Uterus (tissue), 4 donors: Measurements from ENCODE around the gene ZBTB20. TPM values are rescaled to one million over a fixed set of nuclear protein-coding genes. Genes with fewer than 3 reads are reported as not detected.

Source experiments
- DNase-seq, 2 donors: peaks; one replicate each; pipeline ENCODE4 v3.0.0-alpha.2; 2019 to 2020
- H3K27ac ChIP-seq, 2 donors: fragments of 200-600 bp; sonication (generic); 1 replicate in 1 of 2; 2 replicates in 1 of 2; pipeline ENCODE4 v1.5.1; 2016 to 2018
- H3K27me3 ChIP-seq, 2 donors: fragments of 200-600 bp; sonication (generic); one replicate each; pipeline ENCODE4 v1.5.1; 2018 to 2019; ENCODE audit warnings: control low read depth in 1 of 2
- H3K36me3 ChIP-seq, 2 donors: fragments of 200-600 bp; sonication (generic); one replicate each; pipeline ENCODE4 v1.5.1; 2019; ENCODE audit warnings: control low read depth in 1 of 2
- H3K4me1 ChIP-seq, 2 donors: fragments of 200-600 bp; sonication (generic); one replicate each; pipeline ENCODE4 v1.5.1; 2018 to 2019; ENCODE audit warnings: control low read depth in 1 of 2
- H3K4me3 ChIP-seq, 2 donors: fragments of 200-600 bp; sonication (generic); 1 replicate in 1 of 2; 2 replicates in 1 of 2; pipeline ENCODE4 v1.5.1; 2018 to 2019; ENCODE audit warnings: mild to moderate bottlenecking in 1 of 2
- H3K9me3 ChIP-seq, 2 donors: fragments of 200-600 bp; sonication (generic); one replicate each; pipeline ENCODE4 v1.5.1; 2019; ENCODE audit warnings: control low read depth in 1 of 2
- POLR2A ChIP-seq, 2 donors: fragments of 450-650 bp; IDR thresholded peaks; one replicate each; pipeline ENCODE4 v1.6.1; 2016; ENCODE audit warnings: antibody characterized with exemption in 2 of 2, mild to moderate bottlenecking in 1 of 2, moderate library complexity in 1 of 2
- intact Hi-C: fragments of 100-400 bp; cut with DNase I; formaldehyde crosslinking; loops from one replicate; pipeline ENCODE4 v1.15.1; 2023; ENCODE audit warnings: low total_unique reads
- total RNA-seq, 4 donors: library from RNA; depleted of rRNA in 3 of 4; stranded (reverse); fragments of >200 nt in 3 of 4; gene quantifications; one replicate each; pipeline versions ENCODE4 v1.1.0 to v1.2.4, GENCODE V29; 2014 to 2023
- TF ChIP-seq, protein P1 (sequence below), 4 experiments: fragments of 200-600 bp in 2 of 4; fragments of 450-650 bp in 2 of 4; sonication (generic) in 2 of 4; IDR thresholded peaks; one replicate each; pipeline ENCODE4 v1.5.1; 2016 to 2019; ENCODE audit warnings: antibody characterized with exemption in 4 of 4, mild to moderate bottlenecking in 2 of 4, moderate library complexity in 1 of 4
- donor health status: DM: yes; HTN: yes; CAD: no.

ZBTB20 gene
- total RNA-seq, 4 donors from 2014 or later: 35.6 to 157 (median 85.1) TPM

DNA sequence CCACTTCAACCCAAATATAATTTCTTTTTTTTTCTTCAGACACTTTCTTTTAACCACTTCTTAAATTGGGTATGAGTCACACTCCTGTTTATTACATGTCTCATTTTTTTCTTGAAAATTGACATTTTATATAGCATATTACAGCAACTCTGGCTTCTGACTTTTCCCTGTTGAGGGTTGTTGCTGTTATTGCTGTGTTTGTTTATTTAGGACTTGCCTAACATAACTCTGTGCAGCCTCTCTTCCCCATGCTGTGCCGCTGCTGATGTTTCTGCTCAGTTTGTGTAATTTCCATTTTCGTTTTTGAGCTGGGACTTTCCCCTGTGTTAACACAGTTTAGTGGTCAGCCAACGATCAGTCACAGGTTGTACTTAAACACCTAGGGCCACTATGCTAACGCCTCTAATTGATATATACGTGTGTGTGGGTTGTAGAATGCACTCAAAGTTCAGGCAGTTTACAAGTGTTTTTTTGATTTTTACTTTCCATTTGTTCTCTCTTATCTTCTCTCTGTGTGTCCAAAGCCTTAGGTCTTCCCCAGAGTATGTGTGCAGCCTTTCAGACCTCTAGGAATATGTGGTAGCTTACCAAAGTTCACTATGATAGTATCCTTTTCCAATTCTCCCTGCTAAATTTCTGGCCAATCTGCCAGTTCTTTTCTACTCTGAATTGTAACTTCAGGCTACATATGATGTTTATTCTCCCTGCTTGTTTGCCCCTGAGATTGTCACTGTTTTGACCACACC, 337.2 kb downstream of the ZBTB20 start:
- no peak for DNase-seq
- H3K27me3 ChIP-seq: no peaks in the 10 kb centered on the region
- H3K9me3 ChIP-seq: no peaks in the 10 kb centered on the region
- no peak overlapping the region for H3K4me3 ChIP-seq
- H3K27ac ChIP-seq: no peak overlapping the region
- no peaks in the 10 kb centered on the region for H3K4me1 ChIP-seq
- intact Hi-C loops: no loop called here
- no peak for TF ChIP-seq POLR2A (IDR thresholded peaks at IDR 0.05)
- TF ChIP-seq, protein P1, sequence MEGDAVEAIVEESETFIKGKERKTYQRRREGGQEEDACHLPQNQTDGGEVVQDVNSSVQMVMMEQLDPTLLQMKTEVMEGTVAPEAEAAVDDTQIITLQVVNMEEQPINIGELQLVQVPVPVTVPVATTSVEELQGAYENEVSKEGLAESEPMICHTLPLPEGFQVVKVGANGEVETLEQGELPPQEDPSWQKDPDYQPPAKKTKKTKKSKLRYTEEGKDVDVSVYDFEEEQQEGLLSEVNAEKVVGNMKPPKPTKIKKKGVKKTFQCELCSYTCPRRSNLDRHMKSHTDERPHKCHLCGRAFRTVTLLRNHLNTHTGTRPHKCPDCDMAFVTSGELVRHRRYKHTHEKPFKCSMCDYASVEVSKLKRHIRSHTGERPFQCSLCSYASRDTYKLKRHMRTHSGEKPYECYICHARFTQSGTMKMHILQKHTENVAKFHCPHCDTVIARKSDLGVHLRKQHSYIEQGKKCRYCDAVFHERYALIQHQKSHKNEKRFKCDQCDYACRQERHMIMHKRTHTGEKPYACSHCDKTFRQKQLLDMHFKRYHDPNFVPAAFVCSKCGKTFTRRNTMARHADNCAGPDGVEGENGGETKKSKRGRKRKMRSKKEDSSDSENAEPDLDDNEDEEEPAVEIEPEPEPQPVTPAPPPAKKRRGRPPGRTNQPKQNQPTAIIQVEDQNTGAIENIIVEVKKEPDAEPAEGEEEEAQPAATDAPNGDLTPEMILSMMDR (IDR thresholded peaks at IDR 0.05): no peak
- H3K36me3 ChIP-seq: no peaks in the 10 kb centered on the region

DNA sequence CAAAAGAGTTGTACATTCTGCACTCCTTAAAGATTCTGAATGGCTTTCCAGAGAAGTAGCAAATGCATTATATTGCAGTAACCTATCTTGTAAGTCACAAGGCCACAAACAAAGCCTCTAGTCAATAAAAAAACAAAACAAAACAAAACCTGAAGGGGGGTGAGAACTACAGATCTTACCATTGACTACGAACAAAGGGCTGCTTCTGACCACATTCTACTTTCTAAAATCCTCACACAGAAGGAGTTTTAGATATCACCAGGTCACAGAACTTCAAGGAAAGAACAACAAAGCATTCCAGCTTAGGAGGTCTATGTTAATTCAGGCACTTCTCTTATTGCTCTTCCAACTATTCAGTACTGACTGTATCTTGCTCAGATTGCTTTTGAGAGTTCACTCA, 343.0 kb downstream of the ZBTB20 start:
- H3K4me1 ChIP-seq: no peaks in the 10 kb centered on the region
- DNase-seq: no peak
- H3K4me3 ChIP-seq: no peak overlapping the region
- H3K36me3 ChIP-seq: no peaks in the 10 kb centered on the region
- H3K9me3 ChIP-seq: no peaks in the 10 kb centered on the region
- no peaks in the 10 kb centered on the region for H3K27me3 ChIP-seq
- no peak for TF ChIP-seq POLR2A (IDR thresholded peaks at IDR 0.05)
- TF ChIP-seq, protein P1 (IDR thresholded peaks at IDR 0.05): no peak
- intact Hi-C loops: no loop called here
- H3K27ac ChIP-seq: no peak overlapping the region

DNA sequence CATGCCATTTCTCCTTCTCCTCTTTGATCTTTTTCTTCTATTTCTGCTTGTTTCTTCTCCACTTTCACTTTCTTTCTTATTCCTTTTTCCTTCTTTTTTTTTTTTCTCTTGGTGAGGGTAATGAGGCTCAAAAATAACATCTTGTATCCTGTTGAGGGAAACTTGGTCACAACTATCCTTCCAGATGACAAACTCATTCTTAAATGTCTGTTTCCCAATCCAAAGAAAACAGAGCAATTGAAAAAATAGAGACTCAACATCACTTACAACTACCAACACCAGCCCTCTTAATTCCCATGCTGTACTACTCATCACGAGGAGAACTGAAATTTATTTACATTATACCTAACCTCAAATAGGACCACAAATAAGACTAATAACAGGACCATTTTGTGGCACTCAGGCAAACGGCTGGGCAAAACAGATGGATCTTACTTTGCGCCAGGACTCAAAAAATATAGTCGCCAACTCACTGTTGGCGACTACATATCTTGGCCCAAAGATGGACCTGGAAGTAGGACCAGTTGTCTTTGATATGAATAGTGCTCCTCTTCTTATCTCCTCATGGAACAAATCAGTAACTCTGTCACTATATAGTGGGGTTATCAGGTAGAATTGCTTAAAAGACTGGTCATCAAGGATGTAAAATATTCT, 343.9 kb downstream of the ZBTB20 start:
- no peaks in the 10 kb centered on the region for H3K36me3 ChIP-seq
- TF ChIP-seq, protein P1 (IDR thresholded peaks at IDR 0.05): no peak
- no peak for TF ChIP-seq POLR2A (IDR thresholded peaks at IDR 0.05)
- H3K27ac ChIP-seq: no peak overlapping the region
- DNase-seq: no peak
- no peaks in the 10 kb centered on the region for H3K4me1 ChIP-seq
- no peak overlapping the region for H3K4me3 ChIP-seq
- intact Hi-C loops: no loop called here
- no peaks in the 10 kb centered on the region for H3K27me3 ChIP-seq
- no peaks in the 10 kb centered on the region for H3K9me3 ChIP-seq

DNA sequence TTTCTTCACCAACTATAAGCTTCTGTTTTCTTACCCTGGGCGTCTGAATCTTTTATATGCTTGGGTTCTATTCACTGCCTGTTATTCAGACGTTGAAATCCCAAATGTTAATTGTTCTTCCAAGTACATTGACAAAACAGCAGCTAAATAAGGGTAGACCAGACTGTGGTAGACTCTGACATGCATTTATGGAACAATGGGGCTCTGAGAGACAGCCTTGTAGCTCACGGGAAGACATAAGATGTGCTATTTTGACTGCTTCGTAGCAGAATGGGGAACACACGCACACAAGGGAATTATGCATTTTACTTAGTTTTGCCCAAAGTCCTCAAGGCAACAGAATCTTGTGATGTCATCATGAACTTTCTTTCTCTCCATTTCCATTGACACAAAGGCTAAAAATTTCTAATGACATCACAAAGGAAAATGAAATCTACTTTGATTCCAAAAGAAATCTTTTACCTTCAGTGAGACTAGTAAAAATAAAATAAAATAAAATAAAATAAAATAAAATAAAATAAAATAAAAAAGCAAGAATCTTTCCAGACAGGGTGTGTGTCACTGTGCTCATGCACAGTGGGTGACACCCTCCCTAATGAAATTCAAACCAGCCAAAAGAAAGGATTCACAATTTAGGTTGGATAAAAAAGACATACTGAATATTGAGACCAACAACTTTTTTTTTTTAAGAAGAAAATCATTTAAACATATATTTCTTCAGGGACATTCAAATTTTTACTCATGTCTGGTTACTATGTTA, 346.6 kb downstream of the ZBTB20 start:
- Histone ChIP-seq H3K4me1 (no peaks in the 10 kb centered on the region), H3K27ac (no peak overlapping the region), H3K9me3 (no peaks in the 10 kb centered on the region), H3K36me3 (no peaks in the 10 kb centered on the region), H3K27me3 (no peaks in the 10 kb centered on the region), H3K4me3 (no peak overlapping the region)
- DNase-seq: no peak
- intact Hi-C loops: no loop called here
- TF ChIP-seq, protein P1 (IDR thresholded peaks at IDR 0.05): no peak
- no peak for TF ChIP-seq POLR2A (IDR thresholded peaks at IDR 0.05)

DNA sequence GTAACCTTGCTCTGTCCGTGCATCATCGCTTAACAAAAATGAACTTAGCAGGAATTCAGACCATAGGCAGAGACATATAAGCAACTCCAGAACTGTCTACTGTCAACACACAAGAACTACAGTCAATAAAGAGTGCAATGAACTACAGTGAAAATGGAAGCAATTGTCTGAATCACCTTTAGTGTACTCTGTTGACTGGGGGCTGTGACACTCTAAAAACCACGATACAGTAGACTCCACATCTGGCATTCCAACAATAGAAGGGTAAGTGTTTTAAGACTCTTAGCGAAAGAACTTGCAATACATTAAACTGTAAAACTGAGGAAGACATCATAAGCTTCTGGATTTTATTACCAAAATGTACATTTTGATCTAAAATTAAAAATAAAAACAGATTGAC, 347.3 kb downstream of the ZBTB20 start:
- no peaks in the 10 kb centered on the region for H3K36me3 ChIP-seq
- no peaks in the 10 kb centered on the region for H3K4me1 ChIP-seq
- no peak for DNase-seq
- H3K27me3 ChIP-seq: no peaks in the 10 kb centered on the region
- TF ChIP-seq, protein P1 (IDR thresholded peaks at IDR 0.05): no peak
- no peak for TF ChIP-seq POLR2A (IDR thresholded peaks at IDR 0.05)
- H3K27ac ChIP-seq: no peak overlapping the region
- H3K9me3 ChIP-seq: no peaks in the 10 kb centered on the region
- intact Hi-C loops: no loop called here
- no peak overlapping the region for H3K4me3 ChIP-seq
